ENCODE measurements around the gene COMMD4. TPM values are rescaled to one million over a fixed set of nuclear protein-coding genes. Genes with fewer than 3 reads are reported as not detected.

COMMD4 gene
- total and polyA plus RNA-seq, 10 of the 15 experiments (the other 5 are each of a cell fraction or from before 2014, with no cell fraction given) = 14.5 to 118 (median 75.3) TPM

- Histone ChIP-seq H3K27ac (ENCODE audit: control insufficient read depth, insufficient read depth) (no peak overlapping the region), H3K79me2 (ENCODE audit: control insufficient read depth, insufficient read depth, low read length) (peaks cover 8% of the 10 kb centered on the region), H2AFZ (ENCODE audit: control insufficient read depth, low read depth, low read length) (no peak overlapping the region), H3K4me2 (ENCODE audit: control insufficient read depth, insufficient read depth) (no peak overlapping the region), H3K9me3 (replicated peaks; ENCODE audit: control insufficient read depth, insufficient read depth, low read length) (no peaks in the 10 kb centered on the region), H3K4me1 (ENCODE audit: control insufficient read depth, insufficient read depth, low read length) (peaks cover 6% of the 10 kb centered on the region), H3K36me3 (ENCODE audit: control insufficient read depth in 2 of 2, insufficient read depth in 2 of 2, low read length in 1 of 2) (peaks cover 0 to 15% of the 10 kb centered on the region in 2 experiments; a peak in 3 of 4 replicates), H3K27me3 (replicated peaks in 1 of 2; ENCODE audit: control insufficient read depth in 2 of 2, insufficient read depth in 2 of 2, low read length in 1 of 2) (no peaks in the 10 kb centered on the region), H3K9ac (ENCODE audit: control insufficient read depth, insufficient read depth, low read length) (no peak overlapping the region), H4K20me1 (ENCODE audit: control insufficient read depth, insufficient read depth) (no peaks in the 10 kb centered on the region), H3K4me3 (no peak overlapping the region)
- no peak for TF ChIP-seq KAT2A (conservative IDR thresholded peaks at IDR 0.05; ENCODE audit: control insufficient read depth, low read depth, low read length)
- TF ChIP-seq CBFB (IDR thresholded peaks at IDR 0.05; ENCODE audit: low read depth) = no peak
- TF ChIP-seq, protein P1, sequence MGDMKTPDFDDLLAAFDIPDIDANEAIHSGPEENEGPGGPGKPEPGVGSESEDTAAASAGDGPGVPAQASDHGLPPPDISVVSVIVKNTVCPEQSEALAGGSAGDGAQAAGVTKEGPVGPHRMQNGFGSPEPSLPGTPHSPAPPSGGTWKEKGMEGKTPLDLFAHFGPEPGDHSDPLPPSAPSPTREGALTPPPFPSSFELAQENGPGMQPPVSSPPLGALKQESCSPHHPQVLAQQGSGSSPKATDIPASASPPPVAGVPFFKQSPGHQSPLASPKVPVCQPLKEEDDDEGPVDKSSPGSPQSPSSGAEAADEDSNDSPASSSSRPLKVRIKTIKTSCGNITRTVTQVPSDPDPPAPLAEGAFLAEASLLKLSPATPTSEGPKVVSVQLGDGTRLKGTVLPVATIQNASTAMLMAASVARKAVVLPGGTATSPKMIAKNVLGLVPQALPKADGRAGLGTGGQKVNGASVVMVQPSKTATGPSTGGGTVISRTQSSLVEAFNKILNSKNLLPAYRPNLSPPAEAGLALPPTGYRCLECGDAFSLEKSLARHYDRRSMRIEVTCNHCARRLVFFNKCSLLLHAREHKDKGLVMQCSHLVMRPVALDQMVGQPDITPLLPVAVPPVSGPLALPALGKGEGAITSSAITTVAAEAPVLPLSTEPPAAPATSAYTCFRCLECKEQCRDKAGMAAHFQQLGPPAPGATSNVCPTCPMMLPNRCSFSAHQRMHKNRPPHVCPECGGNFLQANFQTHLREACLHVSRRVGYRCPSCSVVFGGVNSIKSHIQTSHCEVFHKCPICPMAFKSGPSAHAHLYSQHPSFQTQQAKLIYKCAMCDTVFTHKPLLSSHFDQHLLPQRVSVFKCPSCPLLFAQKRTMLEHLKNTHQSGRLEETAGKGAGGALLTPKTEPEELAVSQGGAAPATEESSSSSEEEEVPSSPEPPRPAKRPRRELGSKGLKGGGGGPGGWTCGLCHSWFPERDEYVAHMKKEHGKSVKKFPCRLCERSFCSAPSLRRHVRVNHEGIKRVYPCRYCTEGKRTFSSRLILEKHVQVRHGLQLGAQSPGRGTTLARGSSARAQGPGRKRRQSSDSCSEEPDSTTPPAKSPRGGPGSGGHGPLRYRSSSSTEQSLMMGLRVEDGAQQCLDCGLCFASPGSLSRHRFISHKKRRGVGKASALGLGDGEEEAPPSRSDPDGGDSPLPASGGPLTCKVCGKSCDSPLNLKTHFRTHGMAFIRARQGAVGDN (IDR thresholded peaks at IDR 0.05) = no peak
- TF ChIP-seq, protein P2, sequence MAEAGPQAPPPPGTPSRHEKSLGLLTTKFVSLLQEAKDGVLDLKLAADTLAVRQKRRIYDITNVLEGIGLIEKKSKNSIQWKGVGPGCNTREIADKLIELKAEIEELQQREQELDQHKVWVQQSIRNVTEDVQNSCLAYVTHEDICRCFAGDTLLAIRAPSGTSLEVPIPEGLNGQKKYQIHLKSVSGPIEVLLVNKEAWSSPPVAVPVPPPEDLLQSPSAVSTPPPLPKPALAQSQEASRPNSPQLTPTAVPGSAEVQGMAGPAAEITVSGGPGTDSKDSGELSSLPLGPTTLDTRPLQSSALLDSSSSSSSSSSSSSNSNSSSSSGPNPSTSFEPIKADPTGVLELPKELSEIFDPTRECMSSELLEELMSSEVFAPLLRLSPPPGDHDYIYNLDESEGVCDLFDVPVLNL (IDR thresholded peaks at IDR 0.05; ENCODE audit: low read depth, low read length) = no peak
- TF ChIP-seq, protein P3, sequence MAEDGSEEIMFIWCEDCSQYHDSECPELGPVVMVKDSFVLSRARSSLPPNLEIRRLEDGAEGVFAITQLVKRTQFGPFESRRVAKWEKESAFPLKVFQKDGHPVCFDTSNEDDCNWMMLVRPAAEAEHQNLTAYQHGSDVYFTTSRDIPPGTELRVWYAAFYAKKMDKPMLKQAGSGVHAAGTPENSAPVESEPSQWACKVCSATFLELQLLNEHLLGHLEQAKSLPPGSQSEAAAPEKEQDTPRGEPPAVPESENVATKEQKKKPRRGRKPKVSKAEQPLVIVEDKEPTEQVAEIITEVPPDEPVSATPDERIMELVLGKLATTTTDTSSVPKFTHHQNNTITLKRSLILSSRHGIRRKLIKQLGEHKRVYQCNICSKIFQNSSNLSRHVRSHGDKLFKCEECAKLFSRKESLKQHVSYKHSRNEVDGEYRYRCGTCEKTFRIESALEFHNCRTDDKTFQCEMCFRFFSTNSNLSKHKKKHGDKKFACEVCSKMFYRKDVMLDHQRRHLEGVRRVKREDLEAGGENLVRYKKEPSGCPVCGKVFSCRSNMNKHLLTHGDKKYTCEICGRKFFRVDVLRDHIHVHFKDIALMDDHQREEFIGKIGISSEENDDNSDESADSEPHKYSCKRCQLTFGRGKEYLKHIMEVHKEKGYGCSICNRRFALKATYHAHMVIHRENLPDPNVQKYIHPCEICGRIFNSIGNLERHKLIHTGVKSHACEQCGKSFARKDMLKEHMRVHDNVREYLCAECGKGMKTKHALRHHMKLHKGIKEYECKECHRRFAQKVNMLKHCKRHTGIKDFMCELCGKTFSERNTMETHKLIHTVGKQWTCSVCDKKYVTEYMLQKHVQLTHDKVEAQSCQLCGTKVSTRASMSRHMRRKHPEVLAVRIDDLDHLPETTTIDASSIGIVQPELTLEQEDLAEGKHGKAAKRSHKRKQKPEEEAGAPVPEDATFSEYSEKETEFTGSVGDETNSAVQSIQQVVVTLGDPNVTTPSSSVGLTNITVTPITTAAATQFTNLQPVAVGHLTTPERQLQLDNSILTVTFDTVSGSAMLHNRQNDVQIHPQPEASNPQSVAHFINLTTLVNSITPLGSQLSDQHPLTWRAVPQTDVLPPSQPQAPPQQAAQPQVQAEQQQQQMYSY (CRISPR knock-in tag; IDR thresholded peaks at IDR 0.05) = no peak
- no peak for FAIRE-seq
- ChIA-PET CTCF (interaction anchor here (0.7 to 4.5 kb wide), 4 partner anchors 69 to 435 kb away, joined by 4 to 58 read pairs (median 18); no protein-coding TSS in a partner anchor), RAD21 (ENCODE audit: unreplicated experiment) (interaction anchor here (4.2 kb wide), 1 partner anchor 87 kb away, joined by 113 read pairs; the partner anchor contains the start of gene SIN3A), SMC1A (ENCODE audit: uncharacterized antibody, unreplicated experiment) (no interaction called here), POLR2A (interaction anchor here (3.1 kb wide), 1 partner anchor 89 kb away, joined by 43 read pairs; no protein-coding TSS in a partner anchor)
- BruUV-seq (replicated peaks) = no TSS peak
- intact Hi-C loops (cut with micrococcal nuclease; ENCODE audit: unreplicated experiment) (no loop called here), in situ Hi-C loops (cut with MboI) (no loop called here)
- DNase-seq (ENCODE audit: low read depth, low spot score) = no peak
- no peak for ATAC-seq
- WGBS (ENCODE audit: insufficient coverage, insufficient replicate concordance, low lambda C conversion rate, missing lambda C conversion rate) = 72% methylated on average over 3 of the region's 3 CpGs
Measured at GRCh38 chr15:75366163-75366562, 30.3 kb downstream of the COMMD4 start.

Data from GM12878 (cell line).